ENCODE data around the gene BAIAP2.

Gene BAIAP2

DNA sequence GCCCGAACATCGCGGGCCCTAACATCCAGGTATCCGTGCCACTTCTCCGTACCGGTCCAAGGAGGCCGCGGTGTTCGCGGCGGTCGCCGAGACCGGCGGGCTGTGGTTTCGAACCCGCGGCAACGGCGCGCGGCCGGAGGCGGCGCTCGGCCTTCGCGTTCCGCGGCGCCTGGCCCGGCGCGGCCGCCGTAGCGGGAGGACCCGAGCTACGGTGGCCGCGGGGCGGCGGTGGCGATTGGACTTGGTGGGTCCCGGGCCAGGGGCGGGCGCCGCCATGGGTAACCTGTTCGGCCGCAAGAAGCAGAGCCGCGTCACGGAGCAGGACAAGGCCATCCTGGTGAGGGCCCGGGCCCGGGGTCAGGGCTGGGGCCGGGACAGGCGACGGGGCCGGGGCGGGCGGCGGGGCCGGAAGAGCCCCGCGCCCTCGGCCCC lies 43.3 kb upstream of the BAIAP2 start, which contains the start of gene CHMP6:
Gene CHMP6 (plus strand): TSS at position 197 of the 432 bp plus-strand sequence. CDS start 78 bp downstream, at position 275.
- TF ChIP-seq, protein P1, sequence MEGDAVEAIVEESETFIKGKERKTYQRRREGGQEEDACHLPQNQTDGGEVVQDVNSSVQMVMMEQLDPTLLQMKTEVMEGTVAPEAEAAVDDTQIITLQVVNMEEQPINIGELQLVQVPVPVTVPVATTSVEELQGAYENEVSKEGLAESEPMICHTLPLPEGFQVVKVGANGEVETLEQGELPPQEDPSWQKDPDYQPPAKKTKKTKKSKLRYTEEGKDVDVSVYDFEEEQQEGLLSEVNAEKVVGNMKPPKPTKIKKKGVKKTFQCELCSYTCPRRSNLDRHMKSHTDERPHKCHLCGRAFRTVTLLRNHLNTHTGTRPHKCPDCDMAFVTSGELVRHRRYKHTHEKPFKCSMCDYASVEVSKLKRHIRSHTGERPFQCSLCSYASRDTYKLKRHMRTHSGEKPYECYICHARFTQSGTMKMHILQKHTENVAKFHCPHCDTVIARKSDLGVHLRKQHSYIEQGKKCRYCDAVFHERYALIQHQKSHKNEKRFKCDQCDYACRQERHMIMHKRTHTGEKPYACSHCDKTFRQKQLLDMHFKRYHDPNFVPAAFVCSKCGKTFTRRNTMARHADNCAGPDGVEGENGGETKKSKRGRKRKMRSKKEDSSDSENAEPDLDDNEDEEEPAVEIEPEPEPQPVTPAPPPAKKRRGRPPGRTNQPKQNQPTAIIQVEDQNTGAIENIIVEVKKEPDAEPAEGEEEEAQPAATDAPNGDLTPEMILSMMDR (conservative IDR thresholded peaks at IDR 0.05; ENCODE audit: low read depth, low read length), result peak; percentile 12
- H3K4me3 ChIP-seq (ENCODE audit: low read depth, low read length), result peak within 1 kb of the TSS; percentile 71
- peak; percentile 72 for DNase-seq (ENCODE audit: low read depth)

DNA sequence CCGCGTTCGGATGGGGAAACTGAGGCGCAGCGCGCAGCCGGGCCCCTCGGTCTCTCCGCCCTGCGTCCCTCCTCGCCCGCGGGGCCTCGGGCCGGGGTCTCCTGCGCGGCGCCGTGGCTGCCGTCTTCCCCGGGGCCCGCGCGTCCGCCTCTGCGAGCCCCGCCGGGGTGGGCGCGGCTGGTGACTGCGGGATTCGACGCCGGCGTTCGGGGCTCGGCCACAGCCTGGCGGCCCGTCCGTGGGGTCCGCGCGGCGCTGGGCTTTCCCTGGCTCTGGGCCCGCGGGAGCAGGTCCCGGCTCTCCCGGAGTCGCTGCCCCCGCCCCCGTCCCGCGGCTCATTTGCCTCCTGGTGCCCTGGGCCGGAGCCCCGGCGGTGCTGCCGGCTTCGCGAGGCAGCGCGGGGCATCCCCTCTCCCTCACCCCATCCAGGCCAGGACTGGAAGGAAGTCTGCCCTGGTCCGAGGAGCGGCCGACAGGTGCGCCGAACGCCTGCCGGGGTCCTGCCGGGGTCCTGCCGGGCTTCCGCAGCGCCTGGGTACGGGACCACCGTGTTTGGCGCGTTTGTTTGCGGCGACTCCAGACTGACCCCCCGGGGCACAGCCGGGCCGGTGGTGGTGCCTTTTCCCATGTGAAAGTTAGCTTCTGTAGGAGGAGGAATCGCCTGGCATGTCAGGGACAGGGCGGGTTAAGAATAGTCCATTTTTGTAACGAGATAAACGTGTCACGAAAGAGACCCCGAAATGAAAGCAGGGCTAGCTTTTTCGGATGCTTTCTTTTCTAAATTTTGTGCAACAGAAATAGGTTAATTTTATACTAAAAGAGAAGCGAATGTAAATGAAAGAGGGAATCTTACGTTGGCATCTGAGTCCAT lies 42.6 kb upstream of the BAIAP2 start:
- H3K4me3 ChIP-seq (ENCODE audit: low read depth, low read length), result peak overlapping the region; percentile 71
- no peak for DNase-seq (ENCODE audit: low read depth)

DNA sequence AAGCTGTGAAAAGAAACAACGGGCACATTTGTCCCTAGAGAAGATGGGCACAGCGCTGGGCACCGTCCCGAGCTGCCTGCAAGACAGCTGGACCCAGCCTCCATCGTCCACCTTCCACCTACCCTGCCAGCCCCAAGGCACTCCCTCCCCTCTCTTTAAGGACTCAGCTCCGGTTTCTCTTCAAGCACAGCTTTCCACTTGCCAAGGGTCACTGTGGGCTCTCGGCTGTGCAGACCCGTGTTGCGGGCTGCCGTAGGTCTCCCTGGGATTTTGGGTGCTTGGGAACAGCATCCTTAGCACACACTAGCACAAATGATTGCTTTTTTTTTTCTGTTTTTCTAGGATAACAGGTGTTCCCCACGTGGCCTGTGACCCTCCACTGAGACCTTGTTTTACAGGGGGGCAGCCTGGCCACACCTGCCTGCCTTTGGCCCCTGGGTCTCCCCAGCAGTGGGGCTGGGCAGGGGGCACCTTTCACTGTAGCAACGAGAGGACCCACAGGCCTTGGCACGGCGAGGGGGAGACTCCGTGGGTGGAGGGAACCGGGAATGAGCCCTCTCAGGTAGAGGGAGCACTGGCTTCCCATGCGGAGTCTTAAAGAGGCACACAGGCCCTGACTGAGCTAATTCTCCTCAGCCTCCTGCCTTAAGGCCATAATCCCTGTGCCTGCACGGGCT lies 41.9 kb upstream of the BAIAP2 start:
- DNase-seq (ENCODE audit: low read depth), result no peak
- TF ChIP-seq, protein P1 (conservative IDR thresholded peaks at IDR 0.05; ENCODE audit: low read depth, low read length), result no peak
- H3K4me3 ChIP-seq (ENCODE audit: low read depth, low read length), result peak overlapping the region; percentile 71

More for the DNA sequence above, 42.6 kb upstream of the BAIAP2 start:
- TF ChIP-seq, protein P1 (conservative IDR thresholded peaks at IDR 0.05; ENCODE audit: low read depth, low read length), result no peak

DNA sequence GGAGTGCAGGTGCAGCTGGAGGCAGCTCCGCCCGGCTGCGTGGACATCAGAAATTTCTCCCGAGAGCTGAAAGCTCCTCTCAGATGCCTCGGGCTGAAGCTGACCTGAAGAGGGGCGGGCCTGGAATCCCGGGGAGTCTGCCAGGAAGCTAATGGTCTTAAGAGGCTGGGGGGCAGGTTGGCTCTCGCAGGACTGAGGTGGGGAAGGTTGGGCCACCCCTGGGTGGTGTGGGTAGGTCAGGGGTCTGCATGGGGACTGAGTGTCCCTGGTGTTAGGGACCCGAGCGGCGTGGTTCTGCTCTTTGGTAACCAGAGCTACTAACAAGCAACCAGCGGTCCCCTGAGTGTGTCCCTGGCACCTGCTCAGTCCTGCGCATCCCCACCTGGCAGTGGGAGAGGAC lies 39.8 kb upstream of the BAIAP2 start:
- no peak for DNase-seq (ENCODE audit: low read depth)
- TF ChIP-seq, protein P1 (conservative IDR thresholded peaks at IDR 0.05; ENCODE audit: low read depth, low read length), result no peak
- no peak overlapping the region for H3K4me3 ChIP-seq (ENCODE audit: low read depth, low read length)

DNA sequence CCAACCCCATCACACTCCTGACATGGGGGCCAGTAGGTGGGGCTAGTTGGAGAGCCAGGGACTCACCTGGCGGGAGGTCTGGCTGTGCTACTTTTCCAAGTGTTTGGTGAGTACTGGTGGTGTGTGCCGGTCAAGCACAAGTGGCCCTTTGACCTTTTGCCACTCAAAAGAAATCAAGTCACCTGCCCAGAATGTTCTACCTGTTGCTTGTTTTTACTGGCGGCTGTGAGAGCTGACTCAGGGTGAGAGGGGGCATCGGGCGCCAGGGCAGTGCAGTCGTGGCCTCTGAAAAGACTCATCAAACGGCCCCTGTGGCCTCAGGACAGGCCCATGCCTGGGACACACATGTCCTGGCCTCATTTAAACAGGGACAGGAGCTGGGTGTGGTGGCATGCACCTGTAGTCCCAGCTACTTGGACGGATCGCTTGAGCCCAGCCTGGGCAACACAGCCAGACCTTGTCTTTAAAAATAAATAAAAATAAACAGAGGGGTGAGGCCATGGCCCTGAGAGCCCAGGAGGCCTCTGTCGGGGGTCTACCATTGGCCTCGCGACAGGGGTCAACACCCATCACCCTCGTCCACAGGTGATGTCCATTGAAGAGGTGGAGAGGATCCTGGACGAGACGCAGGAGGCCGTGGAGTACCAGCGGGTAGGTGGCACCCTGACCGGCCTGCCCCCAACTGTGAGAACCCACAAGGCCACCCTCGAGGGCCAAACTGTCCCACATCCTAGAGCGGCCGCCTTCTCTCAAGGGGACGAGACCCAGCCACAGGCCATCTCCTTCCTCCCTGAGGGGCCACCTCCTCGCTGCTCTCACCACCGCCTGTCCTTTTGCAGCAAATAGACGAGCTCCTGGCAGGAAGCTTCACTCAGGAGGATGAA lies 38.3 kb upstream of the BAIAP2 start:
- TF ChIP-seq, protein P1 (conservative IDR thresholded peaks at IDR 0.05; ENCODE audit: low read depth, low read length), result no peak
- no peak for DNase-seq (ENCODE audit: low read depth)
- H3K4me3 ChIP-seq (ENCODE audit: low read depth, low read length), result no peak overlapping the region

DNA sequence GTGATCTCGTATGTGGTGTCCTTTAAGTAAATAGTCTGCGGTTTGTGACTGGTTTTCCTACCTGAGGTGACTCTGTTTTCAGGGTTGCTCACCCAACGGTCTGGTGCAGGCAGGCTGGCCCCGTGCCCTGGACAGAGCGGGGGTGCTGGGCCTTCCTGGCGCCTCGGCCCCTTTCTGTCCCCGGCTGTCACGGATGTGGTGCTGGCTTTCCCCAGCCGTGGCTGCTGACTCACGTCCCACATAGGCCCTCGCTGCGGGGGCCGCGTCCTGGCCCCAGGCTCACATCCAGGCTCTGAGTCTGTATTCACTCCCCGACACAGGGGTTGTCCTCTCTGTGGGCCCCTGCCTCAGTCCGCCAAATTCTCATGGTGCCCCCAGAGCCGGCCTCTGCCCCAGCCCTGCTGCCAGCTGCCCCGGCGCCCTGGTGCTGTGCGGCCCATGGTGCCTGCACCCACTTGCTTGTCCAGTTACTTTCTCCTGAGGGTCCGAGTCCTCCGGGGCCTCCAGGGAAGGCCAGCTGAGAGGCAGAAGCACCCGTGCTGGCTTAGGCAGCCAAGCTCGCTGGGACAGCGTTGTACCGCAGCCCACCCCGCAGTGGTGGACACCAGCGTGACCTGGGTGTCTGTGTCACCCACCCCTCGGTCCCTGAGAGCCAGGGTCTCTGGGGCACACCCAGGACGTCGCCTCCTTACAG lies 37.4 kb upstream of the BAIAP2 start:
- no peak overlapping the region for H3K4me3 ChIP-seq (ENCODE audit: low read depth, low read length)
- DNase-seq (ENCODE audit: low read depth), result peak; percentile 23
- TF ChIP-seq, protein P1 (conservative IDR thresholded peaks at IDR 0.05; ENCODE audit: low read depth, low read length), result no peak

Data from choroid plexus epithelial cell (primary cell).